ENCODE results near the gene F7. TPM values are rescaled to one million over a fixed set of nuclear protein-coding genes. Genes with fewer than 3 reads are reported as not detected.
"Not testable (repeated sequence)": the region's sequence is repeated elsewhere in the genome, so short reads cannot be mapped to it uniquely, and the experiment has no call there.

Gene F7
- polyA plus RNA-seq, 1 donor from 2014 or later, result not detected

DNA sequence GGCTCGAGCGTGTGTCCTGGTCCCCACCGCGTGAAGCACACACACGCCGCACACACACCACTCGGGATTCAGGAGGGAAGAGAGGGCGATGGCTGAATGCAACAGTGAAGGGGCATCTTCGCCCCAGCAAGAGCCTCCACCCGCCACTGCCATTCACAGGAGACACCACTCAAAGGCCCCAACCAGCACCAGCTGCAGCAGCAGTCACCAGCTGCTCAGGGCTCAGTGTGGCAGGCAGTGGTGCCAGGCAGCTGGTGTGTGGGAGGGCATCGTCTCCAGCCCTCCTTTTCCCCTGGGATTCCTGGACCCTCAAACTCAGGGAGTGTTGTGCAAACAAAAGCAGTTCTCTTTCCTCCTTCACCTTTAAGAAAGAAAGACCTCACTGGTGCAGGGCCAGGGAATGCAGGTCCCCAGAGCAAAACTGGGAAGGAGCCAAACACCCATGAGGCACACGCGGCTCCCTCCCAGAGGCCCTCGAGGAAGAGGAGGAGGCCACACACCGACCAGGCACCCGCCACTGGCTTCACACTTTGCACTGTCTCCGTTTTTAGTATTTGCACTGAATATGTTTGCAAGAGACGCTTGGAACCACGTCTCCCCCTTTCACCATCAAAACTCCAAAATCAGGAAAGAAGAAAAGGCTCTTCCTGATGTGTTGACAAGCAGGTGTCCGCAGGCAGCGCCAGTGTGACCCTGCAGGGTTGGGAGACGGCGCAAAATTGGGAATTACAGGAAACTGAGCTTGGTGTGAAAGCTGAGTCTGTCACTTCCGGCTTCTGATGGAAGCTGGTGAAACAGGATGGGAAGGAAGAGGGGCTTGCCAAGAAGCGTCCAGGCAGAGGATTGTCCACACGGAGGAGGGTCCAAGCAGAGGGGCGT is 26.4 kb upstream of the F7 start:
- H3K27me3 Mint-ChIP-seq, result no peaks in the 10 kb centered on the region
- no peak overlapping the region for H3K27ac Mint-ChIP-seq
- H3K9me3 Mint-ChIP-seq, result no peaks in the 10 kb centered on the region
- no peaks in the 10 kb centered on the region for H3K4me1 Mint-ChIP-seq
- H3K4me3 Mint-ChIP-seq, result no peak overlapping the region
- H3K36me3 Mint-ChIP-seq, result no peaks in the 10 kb centered on the region

GRCh38 chr13:113079781-113080080 is 25.9 kb upstream of the F7 start:
- H3K36me3 Mint-ChIP-seq, H3K27ac Mint-ChIP-seq, H3K27me3 Mint-ChIP-seq, H3K4me3 Mint-ChIP-seq, H3K9me3 Mint-ChIP-seq, H3K4me1 Mint-ChIP-seq: not testable (repeated sequence)

DNA sequence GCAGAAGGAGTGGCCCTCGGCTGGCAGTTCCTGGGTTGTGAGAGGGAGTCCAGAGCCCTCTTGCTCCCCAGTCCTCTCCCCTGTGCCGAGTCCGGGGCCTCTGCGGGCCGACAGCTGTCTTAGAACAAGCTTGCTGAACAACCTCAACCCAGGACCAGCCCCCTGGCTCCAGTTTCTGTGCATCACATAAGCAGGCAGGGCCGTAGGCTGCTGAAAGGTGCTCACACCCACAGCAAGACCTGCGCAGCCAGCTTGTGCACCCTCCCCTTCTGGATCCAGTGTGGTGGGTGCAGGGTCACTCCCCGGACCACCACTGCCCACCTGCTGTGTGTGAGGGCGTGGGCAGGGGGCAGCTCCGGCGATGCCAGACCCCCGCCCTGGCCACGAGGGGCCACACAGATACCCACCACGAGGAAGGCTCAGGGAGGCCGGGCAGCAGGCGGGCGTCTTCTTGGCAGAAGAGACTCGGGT is 25.2 kb upstream of the F7 start:
- H3K4me3 Mint-ChIP-seq, result no peak overlapping the region
- no peak overlapping the region for H3K27ac Mint-ChIP-seq
- no peaks in the 10 kb centered on the region for H3K27me3 Mint-ChIP-seq
- H3K9me3 Mint-ChIP-seq, result no peaks in the 10 kb centered on the region
- H3K4me1 Mint-ChIP-seq, result no peaks in the 10 kb centered on the region
- no peaks in the 10 kb centered on the region for H3K36me3 Mint-ChIP-seq

DNA sequence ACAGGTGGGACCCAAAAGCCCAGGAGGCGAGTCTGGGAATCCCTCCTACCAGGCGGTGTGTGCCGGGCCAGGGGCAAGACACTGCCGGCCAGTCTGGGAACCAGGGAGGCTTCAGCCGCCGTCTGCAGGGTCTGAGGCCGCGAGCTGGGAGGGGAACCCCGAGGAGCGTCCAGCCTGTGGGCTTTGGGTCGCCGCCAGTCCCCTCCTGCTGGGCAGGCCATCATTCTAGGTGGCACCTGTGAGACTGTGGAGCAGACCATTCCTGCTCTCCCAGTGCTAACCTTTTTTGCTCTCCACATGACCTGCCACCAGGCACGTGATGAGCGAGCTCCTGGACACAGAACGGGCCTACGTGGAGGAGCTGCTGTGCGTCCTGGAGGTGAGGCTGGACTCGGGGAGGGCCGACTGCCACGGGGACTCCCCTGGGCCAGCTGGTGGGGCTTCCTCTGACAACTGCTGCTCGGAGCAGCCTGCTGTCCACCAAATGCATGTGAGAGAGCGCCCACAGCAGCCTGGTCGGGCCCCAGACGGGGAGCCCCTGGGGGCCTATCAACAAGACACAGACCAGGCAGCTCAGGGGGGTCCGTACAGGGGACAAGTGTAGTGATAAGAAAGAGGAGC is 24.6 kb upstream of the F7 start:
- H3K27ac Mint-ChIP-seq, result no peak overlapping the region
- no peaks in the 10 kb centered on the region for H3K4me1 Mint-ChIP-seq
- no peaks in the 10 kb centered on the region for H3K27me3 Mint-ChIP-seq
- H3K4me3 Mint-ChIP-seq, result no peak overlapping the region
- no peaks in the 10 kb centered on the region for H3K9me3 Mint-ChIP-seq
- H3K36me3 Mint-ChIP-seq, result no peaks in the 10 kb centered on the region

- Mint-ChIP-seq H3K4me3 (no peak overlapping the region), H3K36me3 (no peaks in the 10 kb centered on the region), H3K9me3 (no peaks in the 10 kb centered on the region), H3K27ac (no peak overlapping the region), H3K4me1 (no peaks in the 10 kb centered on the region), H3K27me3 (no peaks in the 10 kb centered on the region)
Measured at GRCh38 chr13:113082198-113083021, 23.2 kb upstream of the F7 start.

DNA sequence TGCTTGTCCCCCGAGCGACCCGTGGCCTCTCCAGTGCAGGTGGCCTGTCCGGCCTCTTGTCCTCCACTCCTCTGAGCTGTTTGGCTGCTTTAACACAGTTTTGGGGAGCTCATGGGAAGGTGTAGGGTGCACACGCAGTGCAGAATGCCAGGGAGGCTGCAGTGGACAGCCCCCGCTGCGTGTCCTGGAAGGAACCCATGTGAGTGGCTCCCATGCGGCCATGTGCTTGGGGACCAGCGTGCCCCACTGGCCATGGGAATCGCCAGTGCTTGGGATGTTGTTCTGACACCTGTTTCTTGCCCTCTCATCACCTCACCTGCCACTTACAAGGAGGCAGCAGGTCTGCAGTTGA is 22.6 kb upstream of the F7 start:
- H3K27ac Mint-ChIP-seq, result no peak overlapping the region
- H3K27me3 Mint-ChIP-seq, result no peaks in the 10 kb centered on the region
- no peaks in the 10 kb centered on the region for H3K9me3 Mint-ChIP-seq
- no peaks in the 10 kb centered on the region for H3K4me1 Mint-ChIP-seq
- H3K4me3 Mint-ChIP-seq, result no peak overlapping the region
- no peaks in the 10 kb centered on the region for H3K36me3 Mint-ChIP-seq

DNA sequence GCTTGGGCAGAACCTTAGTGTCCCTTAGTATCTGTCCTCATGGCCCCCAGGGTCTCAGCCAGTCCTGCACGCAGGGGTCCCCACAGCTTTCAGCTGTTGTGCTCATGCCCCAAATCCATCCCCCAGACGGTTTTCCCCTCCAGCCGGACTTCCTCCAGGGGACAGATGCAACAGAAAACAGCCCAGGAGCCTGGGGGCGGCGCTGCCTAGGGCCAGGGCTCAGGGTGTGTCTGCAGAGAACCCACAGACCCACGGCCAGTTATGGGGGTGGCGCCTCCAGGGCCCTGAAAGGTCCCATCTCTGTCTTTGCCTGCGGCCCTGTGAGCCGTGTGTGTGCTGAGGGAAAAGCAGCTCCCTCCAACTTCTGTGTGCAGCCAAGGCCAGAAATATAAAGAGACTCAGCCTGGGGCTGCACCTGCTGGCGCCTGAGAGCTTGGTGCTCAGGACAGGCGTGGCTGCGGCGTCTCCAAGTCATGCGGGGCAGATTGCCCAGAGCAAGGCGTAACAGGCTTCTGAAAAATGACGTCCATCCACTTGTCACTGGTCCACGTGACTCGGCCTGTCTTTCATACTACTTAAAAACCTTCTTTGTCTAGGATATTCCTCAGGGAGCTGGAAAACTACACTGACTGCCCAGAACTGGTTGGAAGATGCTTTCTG is 22.1 kb upstream of the F7 start:
- H3K36me3 Mint-ChIP-seq, result no peaks in the 10 kb centered on the region
- no peak overlapping the region for H3K4me3 Mint-ChIP-seq
- H3K27ac Mint-ChIP-seq, result no peak overlapping the region
- no peaks in the 10 kb centered on the region for H3K27me3 Mint-ChIP-seq
- no peaks in the 10 kb centered on the region for H3K9me3 Mint-ChIP-seq
- no peaks in the 10 kb centered on the region for H3K4me1 Mint-ChIP-seq

GRCh38 chr13:113084094-113084942 is 21.3 kb upstream of the F7 start:
- Mint-ChIP-seq H3K27me3 (no peaks in the 10 kb centered on the region), H3K4me1 (no peaks in the 10 kb centered on the region), H3K4me3 (no peak overlapping the region), H3K9me3 (no peaks in the 10 kb centered on the region), H3K36me3 (no peaks in the 10 kb centered on the region), H3K27ac (no peak overlapping the region)

DNA sequence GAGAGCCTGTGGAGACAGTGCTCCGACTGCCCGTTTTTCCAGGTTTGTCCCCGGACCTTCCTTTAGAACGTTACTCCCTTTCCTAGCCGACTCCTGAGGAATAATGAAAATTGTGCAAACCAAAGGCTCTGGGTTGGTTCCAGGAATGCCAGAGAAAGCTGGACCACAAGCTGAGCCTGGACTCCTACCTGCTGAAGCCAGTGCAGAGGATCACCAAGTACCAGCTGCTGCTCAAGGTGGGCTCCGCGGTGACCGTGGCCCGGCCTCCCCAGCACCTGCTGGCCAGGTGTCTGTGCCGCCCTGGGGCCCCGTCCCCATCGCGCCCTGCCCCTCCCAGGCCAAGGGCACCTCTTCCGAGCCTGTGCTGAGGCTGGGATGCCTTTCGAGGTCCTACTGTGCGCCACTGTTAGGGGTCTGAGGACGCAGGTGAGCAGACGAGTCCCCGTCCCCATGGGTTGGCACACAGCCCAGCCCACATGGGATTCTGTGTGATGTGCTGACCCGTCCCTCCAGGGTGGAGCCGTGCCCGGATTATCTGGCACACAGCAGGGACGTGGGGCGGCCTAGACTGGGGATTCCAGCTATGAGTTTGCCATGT is 20.5 kb upstream of the F7 start:
- Mint-ChIP-seq H3K4me3 (no peak overlapping the region), H3K9me3 (no peaks in the 10 kb centered on the region), H3K36me3 (no peaks in the 10 kb centered on the region), H3K27me3 (no peaks in the 10 kb centered on the region), H3K27ac (no peak overlapping the region), H3K4me1 (no peaks in the 10 kb centered on the region)

DNA sequence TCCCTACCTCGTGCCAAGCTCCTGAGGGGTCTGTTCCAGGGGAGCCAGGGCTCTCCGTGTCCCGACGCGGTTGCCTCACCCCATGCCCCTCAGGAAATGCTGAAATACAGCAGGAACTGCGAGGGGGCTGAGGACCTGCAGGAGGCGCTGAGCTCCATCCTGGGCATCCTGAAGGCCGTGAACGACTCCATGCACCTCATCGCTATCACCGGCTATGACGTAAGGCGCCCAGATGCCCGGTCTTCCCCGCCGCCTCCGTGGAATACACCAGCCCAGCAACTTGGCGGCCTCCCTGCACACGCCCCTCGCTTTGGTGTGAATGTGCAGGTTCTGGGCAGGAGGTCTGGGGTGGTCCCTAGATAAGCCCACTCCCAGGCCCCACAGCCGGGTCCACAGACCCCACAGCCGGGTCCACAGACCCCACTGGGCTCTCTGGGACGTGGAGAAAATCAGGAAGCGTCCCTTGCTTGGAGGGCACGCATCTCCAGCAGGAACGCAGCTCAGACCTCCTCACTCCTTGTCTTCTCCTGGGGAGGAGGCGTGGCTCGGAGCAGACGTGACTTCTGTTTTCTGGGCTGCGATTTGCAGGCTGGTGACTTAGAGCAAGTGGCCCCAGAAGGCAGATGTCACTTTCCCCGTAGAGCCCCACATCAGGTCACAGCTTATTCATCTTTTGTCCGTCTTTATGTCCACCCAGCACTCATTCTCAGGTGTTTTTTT is 19.4 kb upstream of the F7 start:
- no peaks in the 10 kb centered on the region for H3K36me3 Mint-ChIP-seq
- no peaks in the 10 kb centered on the region for H3K4me1 Mint-ChIP-seq
- H3K27me3 Mint-ChIP-seq, result no peaks in the 10 kb centered on the region
- no peaks in the 10 kb centered on the region for H3K9me3 Mint-ChIP-seq
- H3K27ac Mint-ChIP-seq, result no peak overlapping the region
- no peak overlapping the region for H3K4me3 Mint-ChIP-seq

GRCh38 chr13:113086991-113087922 is 18.3 kb upstream of the F7 start:
- Mint-ChIP-seq H3K27me3 (no peaks in the 10 kb centered on the region), H3K4me1 (no peaks in the 10 kb centered on the region), H3K9me3 (no peaks in the 10 kb centered on the region), H3K27ac (no peak overlapping the region), H3K36me3 (no peaks in the 10 kb centered on the region), H3K4me3 (no peak overlapping the region)

- no peaks in the 10 kb centered on the region for H3K27me3 Mint-ChIP-seq
- H3K36me3 Mint-ChIP-seq, result no peaks in the 10 kb centered on the region
- H3K4me3 Mint-ChIP-seq, result no peak overlapping the region
Measured at GRCh38 chr13:113087923-113088690, 17.5 kb upstream of the F7 start.

More at GRCh38 chr13:113087923-113088690, 17.5 kb upstream of the F7 start:
- no peaks in the 10 kb centered on the region for H3K4me1 Mint-ChIP-seq
- H3K9me3 Mint-ChIP-seq, result no peaks in the 10 kb centered on the region
- H3K27ac Mint-ChIP-seq, result no peak overlapping the region

All from IgD-negative memory B cell (primary cell).